H1 (cell line): ENCODE measurements around the gene PTX4. TPM values are rescaled to one million over a fixed set of nuclear protein-coding genes. Genes with fewer than 3 reads are reported as not detected.

Experiments used
- GABPA ChIP-seq: IDR thresholded peaks from 2 replicates; pipeline ENCODE4 v1.6.1; 2011; ENCODE audit warnings: mild to moderate bottlenecking, low read length, moderate library complexity, borderline replicate concordance; ENCODE audit not compliant: insufficient read depth
- JUND ChIP-seq: IDR thresholded peaks from 2 replicates; pipeline ENCODE4 v1.6.1; 2011; ENCODE audit warnings: mild to moderate bottlenecking, improper control_type of control experiment, low read length
- MAX ChIP-seq: IDR thresholded peaks from 2 replicates; pipeline ENCODE4 v1.6.1; 2012; ENCODE audit warnings: inconsistent platforms
- polyA plus RNA-seq, 7 experiments: library from polyadenylated mRNA; depleted of rRNA in 3 of 7; stranded (reverse) in 5 of 7; unstranded in 2 of 7; fragments of >200 nt in 5 of 7; fragments of 200-250 nt in 2 of 7; gene quantifications; 1 replicate in 5 of 7; 2 replicates in 1 of 7; 4 replicates in 1 of 7; pipeline versions ENCODE4 v1.2.1 to v1.2.3, GENCODE V29; 2011 to 2013; ENCODE audit warnings: missing spikeins in 2 of 7, mixed read lengths in 2 of 7
- total RNA-seq: library from RNA; stranded (reverse); fragmentation: NEBNext Ultra II Directional; extraction: Animal tissue kit (Norgen Biotek cat#: 25700); gene quantifications from 2 replicates; pipeline ENCODE4 v1.2.1, GENCODE V29; 2021

PTX4 gene
- total and polyA plus RNA-seq, 2 of the 8 experiments (the other 6 are each of a cell fraction or from before 2014, with no cell fraction given) = not detected

GRCh38 chr16:1452530-1452929 is 36.2 kb downstream of the PTX4 start (continued):
- TF ChIP-seq MAX = no peak
- no peak for TF ChIP-seq GABPA
- no peak for TF ChIP-seq JUND
